HG03045 (cell line): ENCODE data around the gene TDO2.

Experiments used
- ATAC-seq: cut with Tn5 transposase; IDR thresholded peaks from one replicate; pipeline ENCODE4 v1.9.1; 2021; ENCODE audit warnings: mild to moderate bottlenecking, moderate library complexity; ENCODE audit not compliant: unreplicated experiment

Gene TDO2

DNA sequence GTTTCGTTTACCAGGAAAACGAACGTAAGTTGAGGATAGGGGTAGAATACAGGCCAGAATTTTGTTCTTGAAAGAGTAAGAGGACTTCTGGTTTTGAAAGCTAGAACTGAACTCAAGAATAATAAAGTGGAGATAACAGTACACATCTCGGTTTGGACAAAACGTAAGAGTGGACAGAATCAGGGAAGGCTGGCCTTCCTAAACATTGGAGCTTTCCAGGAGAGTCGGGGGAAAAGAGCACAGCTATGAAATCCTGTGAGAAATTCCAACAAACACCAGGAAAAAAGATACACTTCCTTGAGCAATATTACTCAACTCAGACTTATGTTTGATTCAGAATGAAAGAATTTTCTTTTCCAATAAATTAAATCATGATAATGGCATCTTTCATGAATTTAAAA is 49.0 kb downstream of the TDO2 start:
- ATAC-seq: no peak

- peak; percentile 98 for ATAC-seq
Measured at GRCh38 chr4:155953151-155954117, 49.9 kb downstream of the TDO2 start, which contains the start of gene CTSO. CTSO (minus strand) TSS chr4:155953866; CDS start chr4:155953847, 19 bp downstream.

DNA sequence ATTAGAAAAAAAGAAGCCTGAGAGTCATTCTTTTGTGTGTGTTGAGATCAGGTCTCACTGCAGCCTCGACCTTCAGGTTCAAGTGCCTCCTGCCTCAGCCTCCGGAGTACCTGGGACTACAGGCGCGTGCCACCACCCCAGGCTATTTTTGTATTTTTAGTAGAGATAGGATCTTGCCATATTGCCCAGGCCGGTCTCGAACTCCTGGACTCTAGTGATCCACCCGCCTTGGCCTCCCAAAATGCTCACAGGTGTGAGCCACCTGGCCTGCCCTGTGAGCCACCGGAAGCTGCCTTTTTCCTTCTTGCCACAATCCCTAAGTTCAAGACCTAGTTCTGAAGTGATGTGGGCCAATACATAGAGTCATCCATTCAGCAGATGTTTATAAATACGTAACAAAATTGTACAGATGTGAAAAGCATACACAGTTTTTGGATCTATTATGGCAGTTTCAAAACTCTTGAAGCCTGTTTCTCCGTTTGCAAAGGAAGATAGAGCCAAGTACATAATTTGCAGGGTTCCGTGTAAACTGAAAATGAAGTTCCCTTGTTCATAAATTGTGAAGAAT is 50.7 kb downstream of the TDO2 start:
- no peak for ATAC-seq

- no peak for ATAC-seq
Measured at GRCh38 chr4:155954939-155955338, 51.4 kb downstream of the TDO2 start.

DNA sequence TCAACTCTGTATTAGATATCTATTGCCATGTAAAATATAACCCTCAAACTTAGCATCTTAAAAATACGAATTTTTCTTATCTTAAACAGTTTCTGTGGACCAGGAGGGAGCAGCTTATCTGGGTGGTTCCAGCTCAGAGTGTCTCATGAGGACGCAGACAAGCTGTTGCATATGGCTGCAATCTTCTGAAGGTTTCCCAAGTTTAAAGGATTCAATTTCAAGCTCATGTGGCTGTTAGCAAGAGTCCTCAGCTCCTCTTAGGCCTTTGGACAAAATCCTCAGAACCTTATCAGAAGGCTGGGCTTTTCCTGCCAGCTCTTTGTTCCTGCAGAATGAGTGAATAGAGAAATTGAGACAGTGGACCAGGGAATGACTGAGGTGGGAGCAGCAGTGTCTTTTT is 53.0 kb downstream of the TDO2 start:
- no peak for ATAC-seq

- ATAC-seq: no peak
Measured at GRCh38 chr4:155959417-155959816, 55.9 kb downstream of the TDO2 start.

GRCh38 chr4:155960522-155960921 is 57.0 kb downstream of the TDO2 start:
- no peak for ATAC-seq

- ATAC-seq: no peak
Measured at GRCh38 chr4:155961575-155961974, 58.1 kb downstream of the TDO2 start.

- no peak for ATAC-seq
Measured at GRCh38 chr4:155962767-155963166, 59.3 kb downstream of the TDO2 start.

GRCh38 chr4:155964016-155964891 is 60.8 kb downstream of the TDO2 start:
- ATAC-seq: no peak

DNA sequence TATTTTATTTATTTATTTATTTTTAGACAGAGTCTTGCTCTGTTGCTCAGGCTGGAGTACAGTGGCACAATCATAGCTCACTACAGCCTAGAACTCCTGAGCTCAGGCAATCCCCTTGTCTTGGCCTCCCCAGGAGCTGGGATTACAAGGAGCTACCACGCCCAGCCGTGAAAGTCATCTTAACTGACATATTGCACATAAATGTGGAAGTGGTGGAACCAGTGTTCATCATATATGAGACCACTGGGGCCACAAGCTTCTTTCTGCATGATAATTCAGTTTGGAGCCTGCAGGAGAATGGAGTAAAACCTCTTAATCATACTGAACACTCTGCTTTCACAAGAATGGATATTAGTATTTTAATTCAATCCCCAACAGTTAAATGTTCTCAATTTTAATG is 62.7 kb downstream of the TDO2 start:
- no peak for ATAC-seq

- ATAC-seq: no peak
Measured at GRCh38 chr4:155966731-155967395, 63.4 kb downstream of the TDO2 start.
